ENCODE data around the gene MBTD1.

MBTD1 gene

DNA sequence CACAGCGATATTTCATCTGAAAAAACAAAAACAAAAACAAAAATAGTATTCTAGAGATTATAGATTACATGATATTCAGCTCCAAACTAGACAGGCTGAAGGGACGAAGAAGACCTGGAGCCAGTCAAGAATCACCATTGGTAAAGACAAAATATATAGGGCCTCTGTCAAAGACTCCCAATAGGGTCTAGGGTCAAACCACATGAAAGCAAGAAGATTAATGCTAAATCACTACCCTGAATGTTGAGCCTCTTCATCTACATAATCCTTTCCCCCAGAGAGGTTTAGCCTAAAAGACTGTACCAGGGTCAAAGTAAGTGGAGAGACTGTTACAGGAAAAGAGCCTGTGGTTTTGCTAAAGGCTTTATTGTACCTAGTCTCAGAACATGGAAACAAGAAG, 117.3 kb downstream of the MBTD1 start:
- DNase-seq = no peak

DNA sequence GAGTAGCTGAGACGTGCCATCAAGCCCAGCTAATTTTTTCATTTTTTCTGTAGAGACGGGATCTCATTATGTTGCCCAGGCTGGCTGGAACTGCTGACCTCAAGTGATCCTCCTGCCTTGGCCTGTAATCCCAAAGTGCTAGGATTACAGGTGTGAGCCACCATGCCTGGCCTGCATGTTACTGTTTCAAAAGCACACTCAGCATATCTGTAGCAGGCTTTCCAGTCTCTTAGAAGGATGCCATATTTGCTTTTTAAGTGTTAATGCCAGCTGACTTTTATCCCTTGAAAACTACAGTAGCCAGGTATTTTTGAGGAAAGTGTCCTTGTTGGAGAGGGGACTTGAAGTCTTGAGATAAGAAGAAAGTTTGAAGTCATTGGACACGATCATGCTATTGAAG, 123.9 kb downstream of the MBTD1 start:
- DNase-seq = no peak

DNA sequence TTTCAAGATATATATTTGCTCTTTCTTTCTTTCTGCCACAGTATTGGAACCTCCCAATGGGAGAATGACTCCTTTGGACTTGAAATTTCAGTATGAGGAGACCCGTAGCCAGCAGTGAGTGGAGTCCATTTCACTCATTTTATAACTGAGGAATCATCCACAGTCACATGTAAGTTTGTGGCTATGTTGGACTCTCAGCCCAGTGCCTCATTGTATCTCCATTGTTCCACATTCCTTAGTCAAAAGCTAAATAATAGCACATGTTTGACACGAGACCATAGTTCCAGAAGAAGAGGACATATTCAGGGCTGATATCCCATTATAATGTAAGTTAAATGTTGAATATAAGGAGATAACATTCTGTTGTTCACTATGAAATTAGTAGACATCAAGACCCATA, 126.5 kb downstream of the MBTD1 start:
- DNase-seq = no peak

DNA sequence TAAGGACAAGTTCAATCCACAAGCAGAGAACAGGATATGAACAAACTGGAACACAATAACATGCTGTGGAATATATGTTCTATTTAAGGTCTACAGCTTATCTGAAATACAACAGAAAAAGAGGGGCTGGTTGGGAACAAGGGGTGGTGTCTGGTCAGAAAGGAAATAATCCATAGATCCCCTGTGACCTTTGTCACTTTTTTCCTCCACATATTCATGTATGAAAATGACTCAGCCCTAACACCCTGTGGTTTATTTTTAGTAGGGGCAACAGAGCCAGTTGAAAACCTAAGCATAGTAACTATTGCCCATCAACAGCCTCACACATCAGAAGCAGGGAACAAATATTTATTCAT, 126.9 kb downstream of the MBTD1 start:
- DNase-seq = no peak

DNA sequence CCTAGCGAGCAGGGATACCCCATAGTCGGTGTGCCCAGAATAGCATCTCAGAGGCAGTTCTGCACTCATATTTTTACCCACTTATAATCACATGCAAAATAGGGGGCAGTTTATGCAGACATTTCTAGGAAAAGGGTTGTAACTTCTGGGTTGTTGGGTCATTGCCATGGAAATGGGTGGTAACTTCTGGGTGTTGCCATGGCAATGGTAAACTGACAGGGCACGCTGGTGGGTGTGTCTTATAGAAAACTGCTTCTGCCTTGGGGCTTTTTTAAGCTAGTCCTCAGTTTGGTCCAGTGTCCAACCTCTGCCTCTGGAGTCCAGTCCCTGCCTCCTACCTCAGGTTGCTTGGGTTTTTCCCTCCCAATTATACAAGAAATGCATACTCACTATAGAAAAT, 131.8 kb downstream of the MBTD1 start:
- peak; percentile 94 for DNase-seq
